ENCODE results near the gene BANF2. TPM values are rescaled to one million over a fixed set of nuclear protein-coding genes. Genes with fewer than 3 reads are reported as not detected.
A peak's percentile ranks its signal among the peaks of the same experiment; 100 is the strongest.

Gene BANF2
- total and polyA plus RNA-seq, 2 of the 13 experiments (the other 11 are each of a cell fraction or from before 2014, with no cell fraction given): 0.35 TPM; not detected in 1

DNA sequence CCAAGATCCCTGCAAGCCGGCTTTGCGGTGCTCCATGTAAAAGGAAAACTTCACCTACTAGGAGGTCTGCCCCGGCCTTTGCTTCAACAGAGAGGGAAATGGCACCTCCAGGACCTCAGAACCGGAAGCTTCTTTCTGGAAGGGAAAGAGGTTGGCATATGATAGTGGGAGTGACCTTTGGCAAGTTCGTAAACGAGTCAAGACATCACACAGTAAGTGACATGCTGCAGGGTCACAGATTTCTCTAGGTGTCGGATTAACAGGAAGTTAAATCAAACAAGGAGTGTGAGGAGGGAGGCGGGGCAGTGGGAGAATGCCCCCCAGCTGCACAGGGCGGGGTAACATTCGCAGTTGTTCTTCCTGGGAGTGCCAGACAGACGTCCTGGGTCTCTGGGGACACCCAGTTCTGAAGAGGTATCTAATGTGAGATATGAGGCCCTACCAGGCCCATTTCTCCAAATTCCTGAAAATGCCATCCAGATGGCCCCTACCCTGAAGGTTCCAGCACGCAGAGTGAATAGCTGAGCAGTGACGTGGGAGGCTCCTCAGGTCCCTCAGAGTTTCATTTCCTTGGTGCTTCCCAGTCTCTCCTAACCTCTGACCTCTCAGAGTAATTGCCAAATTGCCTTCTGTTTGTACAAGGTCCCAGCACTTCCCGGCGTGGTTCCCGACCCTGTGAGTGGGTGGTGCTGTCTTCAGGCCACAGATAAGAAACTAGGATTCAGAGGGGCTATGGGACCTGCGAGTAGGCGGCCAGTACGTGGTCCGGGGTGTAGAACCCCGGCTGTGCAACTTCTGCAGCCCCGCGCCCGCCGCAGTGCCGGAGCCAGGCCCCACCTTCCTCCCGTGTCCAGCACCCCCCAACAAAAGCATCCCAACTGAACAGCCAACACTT is 19.6 kb upstream of the BANF2 start (continued):
- peak; percentile 76; the same call in 1 of the 2 replicates for TF ChIP-seq ETV6 (CRISPR knock-in tag; conservative IDR thresholded peaks at IDR 0.05)
- no peak for TF ChIP-seq ZNF546 (CRISPR knock-in tag; conservative IDR thresholded peaks at IDR 0.05)
- TF ChIP-seq RFXANK (CRISPR knock-in tag; IDR thresholded peaks at IDR 0.05): no peak
- no peak for TF ChIP-seq ZZZ3 (CRISPR knock-in tag; IDR thresholded peaks at IDR 0.05; ENCODE audit: borderline replicate concordance)
- no peak for TF ChIP-seq ZNF792 (CRISPR knock-in tag; IDR thresholded peaks at IDR 0.05)
- no peak for TF ChIP-seq HNRNPLL (IDR thresholded peaks at IDR 0.05; ENCODE audit: low read depth, low read length, poor library complexity, severe bottlenecking)
- no peak for TF ChIP-seq ZNF660 (CRISPR knock-in tag; IDR thresholded peaks at IDR 0.05; ENCODE audit: borderline replicate concordance, low read depth)
- TF ChIP-seq STAT5B (CRISPR knock-in tag; IDR thresholded peaks at IDR 0.05): no peak
- TF ChIP-seq DNMT1 (CRISPR knock-in tag; IDR thresholded peaks at IDR 0.05): no peak
- TF ChIP-seq, protein P1, sequence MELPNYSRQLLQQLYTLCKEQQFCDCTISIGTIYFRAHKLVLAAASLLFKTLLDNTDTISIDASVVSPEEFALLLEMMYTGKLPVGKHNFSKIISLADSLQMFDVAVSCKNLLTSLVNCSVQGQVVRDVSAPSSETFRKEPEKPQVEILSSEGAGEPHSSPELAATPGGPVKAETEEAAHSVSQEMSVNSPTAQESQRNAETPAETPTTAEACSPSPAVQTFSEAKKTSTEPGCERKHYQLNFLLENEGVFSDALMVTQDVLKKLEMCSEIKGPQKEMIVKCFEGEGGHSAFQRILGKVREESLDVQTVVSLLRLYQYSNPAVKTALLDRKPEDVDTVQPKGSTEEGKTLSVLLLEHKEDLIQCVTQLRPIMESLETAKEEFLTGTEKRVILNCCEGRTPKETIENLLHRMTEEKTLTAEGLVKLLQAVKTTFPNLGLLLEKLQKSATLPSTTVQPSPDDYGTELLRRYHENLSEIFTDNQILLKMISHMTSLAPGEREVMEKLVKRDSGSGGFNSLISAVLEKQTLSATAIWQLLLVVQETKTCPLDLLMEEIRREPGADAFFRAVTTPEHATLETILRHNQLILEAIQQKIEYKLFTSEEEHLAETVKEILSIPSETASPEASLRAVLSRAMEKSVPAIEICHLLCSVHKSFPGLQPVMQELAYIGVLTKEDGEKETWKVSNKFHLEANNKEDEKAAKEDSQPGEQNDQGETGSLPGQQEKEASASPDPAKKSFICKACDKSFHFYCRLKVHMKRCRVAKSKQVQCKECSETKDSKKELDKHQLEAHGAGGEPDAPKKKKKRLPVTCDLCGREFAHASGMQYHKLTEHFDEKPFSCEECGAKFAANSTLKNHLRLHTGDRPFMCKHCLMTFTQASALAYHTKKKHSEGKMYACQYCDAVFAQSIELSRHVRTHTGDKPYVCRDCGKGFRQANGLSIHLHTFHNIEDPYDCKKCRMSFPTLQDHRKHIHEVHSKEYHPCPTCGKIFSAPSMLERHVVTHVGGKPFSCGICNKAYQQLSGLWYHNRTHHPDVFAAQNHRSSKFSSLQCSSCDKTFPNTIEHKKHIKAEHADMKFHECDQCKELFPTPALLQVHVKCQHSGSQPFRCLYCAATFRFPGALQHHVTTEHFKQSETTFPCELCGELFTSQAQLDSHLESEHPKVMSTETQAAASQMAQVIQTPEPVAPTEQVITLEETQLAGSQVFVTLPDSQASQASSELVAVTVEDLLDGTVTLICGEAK (IDR thresholded peaks at IDR 0.05): no peak
- TF ChIP-seq, protein P1 (CRISPR knock-in tag; IDR thresholded peaks at IDR 0.05): peak; percentile 74
- TF ChIP-seq SIN3A (IDR thresholded peaks at IDR 0.05; ENCODE audit: borderline replicate concordance, low read depth, low read length): peak; percentile 81
- TF ChIP-seq ZNF589 (CRISPR knock-in tag; conservative IDR thresholded peaks at IDR 0.05): no peak
- TF ChIP-seq, protein P2, sequence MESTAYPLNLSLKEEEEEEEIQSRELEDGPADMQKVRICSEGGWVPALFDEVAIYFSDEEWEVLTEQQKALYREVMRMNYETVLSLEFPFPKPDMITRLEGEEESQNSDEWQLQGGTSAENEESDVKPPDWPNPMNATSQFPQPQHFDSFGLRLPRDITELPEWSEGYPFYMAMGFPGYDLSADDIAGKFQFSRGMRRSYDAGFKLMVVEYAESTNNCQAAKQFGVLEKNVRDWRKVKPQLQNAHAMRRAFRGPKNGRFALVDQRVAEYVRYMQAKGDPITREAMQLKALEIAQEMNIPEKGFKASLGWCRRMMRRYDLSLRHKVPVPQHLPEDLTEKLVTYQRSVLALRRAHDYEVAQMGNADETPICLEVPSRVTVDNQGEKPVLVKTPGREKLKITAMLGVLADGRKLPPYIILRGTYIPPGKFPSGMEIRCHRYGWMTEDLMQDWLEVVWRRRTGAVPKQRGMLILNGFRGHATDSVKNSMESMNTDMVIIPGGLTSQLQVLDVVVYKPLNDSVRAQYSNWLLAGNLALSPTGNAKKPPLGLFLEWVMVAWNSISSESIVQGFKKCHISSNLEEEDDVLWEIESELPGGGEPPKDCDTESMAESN (CRISPR knock-in tag; conservative IDR thresholded peaks at IDR 0.05): peak; percentile 13; the same call in 1 of the 2 replicates
- TF ChIP-seq, protein P3, sequence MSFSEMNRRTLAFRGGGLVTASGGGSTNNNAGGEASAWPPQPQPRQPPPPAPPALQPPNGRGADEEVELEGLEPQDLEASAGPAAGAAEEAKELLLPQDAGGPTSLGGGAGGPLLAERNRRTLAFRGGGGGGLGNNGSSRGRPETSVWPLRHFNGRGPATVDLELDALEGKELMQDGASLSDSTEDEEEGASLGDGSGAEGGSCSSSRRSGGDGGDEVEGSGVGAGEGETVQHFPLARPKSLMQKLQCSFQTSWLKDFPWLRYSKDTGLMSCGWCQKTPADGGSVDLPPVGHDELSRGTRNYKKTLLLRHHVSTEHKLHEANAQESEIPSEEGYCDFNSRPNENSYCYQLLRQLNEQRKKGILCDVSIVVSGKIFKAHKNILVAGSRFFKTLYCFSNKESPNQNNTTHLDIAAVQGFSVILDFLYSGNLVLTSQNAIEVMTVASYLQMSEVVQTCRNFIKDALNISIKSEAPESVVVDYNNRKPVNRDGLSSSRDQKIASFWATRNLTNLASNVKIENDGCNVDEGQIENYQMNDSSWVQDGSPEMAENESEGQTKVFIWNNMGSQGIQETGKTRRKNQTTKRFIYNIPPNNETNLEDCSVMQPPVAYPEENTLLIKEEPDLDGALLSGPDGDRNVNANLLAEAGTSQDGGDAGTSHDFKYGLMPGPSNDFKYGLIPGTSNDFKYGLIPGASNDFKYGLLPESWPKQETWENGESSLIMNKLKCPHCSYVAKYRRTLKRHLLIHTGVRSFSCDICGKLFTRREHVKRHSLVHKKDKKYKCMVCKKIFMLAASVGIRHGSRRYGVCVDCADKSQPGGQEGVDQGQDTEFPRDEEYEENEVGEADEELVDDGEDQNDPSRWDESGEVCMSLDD (CRISPR knock-in tag; IDR thresholded peaks at IDR 0.05; ENCODE audit: borderline replicate concordance): peak; percentile 34
- TF ChIP-seq CHCHD3 (CRISPR knock-in tag; IDR thresholded peaks at IDR 0.05): peak; percentile 43; the same call in 1 of the 2 replicates

Data from HepG2 (cell line).